Heart right ventricle (tissue), 16 donors: Measurements from ENCODE around the gene CNPY2. TPM values are rescaled to one million over a fixed set of nuclear protein-coding genes. Genes with fewer than 3 reads are reported as not detected.
A peak's percentile ranks its signal among the peaks of the same experiment; 100 is the strongest.
"Not testable (repeated sequence)": the region's sequence is repeated elsewhere in the genome, so short reads cannot be mapped to it uniquely, and the experiment has no call there.

Source experiments
- ATAC-seq, 8 donors: fragments of 200-7000 bp; cut with Tn5 transposase; one replicate each; pipeline ENCODE4 v1.9.1; 2020; ENCODE audit warnings: mild to moderate bottlenecking in 8 of 8, moderate library complexity in 8 of 8, moderate number of reproducible peaks in 1 of 8
- DNase-seq, 2 donors: peaks; one replicate each; pipeline ENCODE4 v3.0.0-alpha.2; 2020
- H3K27ac ChIP-seq, 10 donors: fragments of 200-600 bp; sonication (generic) in 2 of 10; one replicate each; pipeline versions ENCODE4 v1.5.0 to v1.8.0; 2020 to 2022; ENCODE audit warnings: mild to moderate bottlenecking in 3 of 10
- H3K27me3 ChIP-seq, 7 donors: fragments of 200-600 bp; one replicate each; pipeline ENCODE4 v1.8.0; 2021 to 2022; ENCODE audit warnings: mild to moderate bottlenecking in 2 of 7
- H3K36me3 ChIP-seq, 9 donors: fragments of 200-600 bp; sonication (generic) in 1 of 9; one replicate each; pipeline versions ENCODE4 v1.5.0 to v1.8.0; 2020 to 2022; ENCODE audit warnings: mild to moderate bottlenecking in 2 of 9
- H3K4me1 ChIP-seq, 9 donors: fragments of 200-600 bp; sonication (generic) in 1 of 9; one replicate each; pipeline versions ENCODE4 v1.5.0 to v1.8.0; 2020 to 2022; ENCODE audit warnings: mild to moderate bottlenecking in 4 of 9
- H3K4me3 ChIP-seq, 10 donors: fragments of 200-600 bp; sonication (generic) in 2 of 10; one replicate each; pipeline versions ENCODE4 v1.5.0 to v1.8.0; 2020 to 2022; ENCODE audit warnings: mild to moderate bottlenecking in 7 of 10, moderate library complexity in 2 of 10
- H3K9me3 ChIP-seq, 11 donors: fragments of 200-600 bp in 10 of 11; sonication (generic) in 2 of 11; one replicate each; pipeline versions ENCODE4 v1.5.0 to v1.8.0; 2013 to 2022; ENCODE audit warnings: mild to moderate bottlenecking in 2 of 11, control low read depth in 1 of 11, moderate library complexity in 1 of 11
- CTCF ChIP-seq, 9 donors: fragments of 200-600 bp; sonication (generic) in 2 of 9; IDR thresholded peaks; one replicate each; pipeline versions ENCODE4 v1.5.0 to v1.8.0; 2021 to 2022; ENCODE audit warnings: antibody characterized with exemption in 9 of 9, mild to moderate bottlenecking in 5 of 9, moderate library complexity in 1 of 9
- WGBS, 2 donors: extraction: QIAGEN DNeasy Blood & Tissue Kit; methylation state at CpG; one replicate each; pipeline ENCODE4 v1.1.7; 2013; ENCODE audit warnings: inconsistent platforms in 1 of 2; 5-methylcytosine and 5-hydroxymethylcytosine counted together
- intact Hi-C, 10 donors: fragments of 100-400 bp; cut with DNase I; formaldehyde crosslinking; loops; one replicate each; pipeline versions ENCODE4 v1.11.1 to v1.14.2; 2022
- polyA plus RNA-seq, 2 donors: library from polyadenylated mRNA; stranded (reverse); fragments of 200-250 nt; gene quantifications; one replicate each; pipeline ENCODE4 v1.2.3, GENCODE V29; 2013
- total RNA-seq, 10 donors: library from RNA; stranded (reverse); fragmentation: NEBNext Ultra II Directional in 3 of 10; extraction: Animal tissue kit (Norgen Biotek cat#: 25700) in 3 of 10; gene quantifications; one replicate each; pipeline versions ENCODE4 v1.2.1 to v1.2.4, GENCODE V29; 2021 to 2023
- donor health status: Arrhythmogenic right ventricular cardiomyopathy.
- donor health status: ischemic (EF 13 %, LVEDD 7.1; RV severe dilation, severe dysfunction).
- donor health status: healthy with polysubstance abuse.
- donor health status: DM: no; HTN: yes; CAD: no.
- donor health status: DM: no; HTN: no; CAD: no.
- donor health status: ischemic (EF 25% LVEDD 6.9; RV normal size, moderate dysfunction).
- donor health status: ischemic (EF 25% LVEDD 5.7; RV mildly dilated, moderate dysfunction).
- donor health status: healthy.
- donor health status: DM: yes; HTN: yes; CAD: no.
- donor health status: Ischemic cardiomyopathy.
- donor health status: ischemic (EF 35%, LVEDD 5.7; RV mildly dilated, moderate dysfunction).
- donor health status: nonischemic (EF 11% LVEDD 7.7; RV severe dilation, severe dysfunction).
- donor health status: DM: yes; HTN: yes; CAD: no.
- donor health status: PGD.
- donor health status: ischemic (EF 29% LVEDD 5.4; RV normal size, mild dysfunction).
- donor health status: nonischemic (EF 23%, LVEDD 6.1; RV moderate dilation, normal function).

CNPY2 gene
- total and polyA plus RNA-seq, 12 donors, result 22.3 to 88.2 (median 40.5) TPM

GRCh38 chr12:56262955-56263354, 52.8 kb downstream of the CNPY2 start:
- not testable (repeated sequence) for H3K36me3 ChIP-seq, H3K27ac ChIP-seq, H3K9me3 ChIP-seq, DNase-seq, H3K27me3 ChIP-seq, ATAC-seq, H3K4me3 ChIP-seq
- intact Hi-C loops, result loop anchor here in 1 of 10 donors (10.0 kb wide), 1 partner anchor 202 kb away; the partner anchor contains the start of gene SPRYD4
- 91 to 92% methylated on average over 7 of the region's 7 CpGs for WGBS, 2 donors
- peaks cover 7 to 28% (median 21%) of the 10 kb centered on the region in 9 donors for H3K4me1 ChIP-seq
- TF ChIP-seq CTCF (IDR thresholded peaks at IDR 0.05), result peak in 2 of 9 donors; percentile 6 to 10

DNA sequence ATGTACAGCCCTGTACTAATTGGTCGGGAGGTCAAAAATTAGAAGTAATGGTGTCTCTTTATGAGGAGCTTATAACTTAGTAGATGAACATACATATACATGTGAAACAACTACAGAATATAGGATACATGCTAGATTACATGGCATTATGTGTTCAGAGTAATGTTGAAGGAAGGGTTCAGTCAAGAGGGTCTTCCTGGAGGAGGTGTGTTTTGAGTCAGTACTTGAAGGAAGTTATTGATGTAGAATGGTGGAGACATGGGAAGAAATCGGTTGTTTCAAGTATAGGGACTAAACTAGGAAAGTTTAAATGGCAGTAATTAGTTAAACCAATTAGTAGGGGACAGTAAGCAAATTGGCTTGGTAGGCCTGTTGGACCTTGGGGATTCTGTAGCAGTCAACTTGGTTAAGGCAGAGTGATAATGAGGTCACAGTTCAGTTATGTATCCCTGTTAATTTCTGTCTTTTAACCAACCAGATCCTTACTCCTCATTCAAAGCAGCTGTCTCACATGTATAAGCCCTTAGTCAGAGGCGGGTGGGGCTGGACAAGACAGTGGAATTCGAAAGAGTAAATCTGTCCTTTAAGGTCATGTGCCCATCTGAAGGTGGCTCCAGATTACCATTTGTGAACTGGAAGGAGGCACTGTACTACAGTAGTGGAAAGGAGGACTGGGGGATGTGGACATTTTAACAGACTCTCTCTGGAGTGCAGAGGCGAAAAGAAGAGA, 54.1 kb downstream of the CNPY2 start:
- Histone ChIP-seq H3K4me1 (peaks cover 6 to 30% (median 25%) of the 10 kb centered on the region in 9 donors), H3K4me3 (no peak overlapping the region), H3K36me3 (peaks cover 0 to 5% (median 0%) of the 10 kb centered on the region in 9 donors), H3K27me3 (no peaks in the 10 kb centered on the region), H3K9me3 (no peaks in the 10 kb centered on the region), H3K27ac (no peak overlapping the region)
- TF ChIP-seq CTCF (IDR thresholded peaks at IDR 0.05), result no peak
- no peak for DNase-seq
- WGBS, 2 donors, result 84 to 89% methylated on average over 5 of the region's 5 CpGs
- ATAC-seq, result no peak
- intact Hi-C loops, result loop anchor here in 1 of 10 donors (10.0 kb wide), 1 partner anchor 203 kb away; the partner anchor contains the start of gene SPRYD4

GRCh38 chr12:56260921-56261320, 54.9 kb downstream of the CNPY2 start:
- TF ChIP-seq CTCF (IDR thresholded peaks at IDR 0.05), result no peak
- H3K4me3 ChIP-seq, result no peak overlapping the region
- whole genome bisulfite sequencing, 2 donors, result 55 to 57% methylated on average over 3 of the region's 3 CpGs
- DNase-seq (no peak), ATAC-seq (no peak)
- H3K9me3 ChIP-seq, result no peaks in the 10 kb centered on the region
- intact Hi-C loops, result loop anchor here in 1 of 10 donors (10.0 kb wide), 1 partner anchor 204 kb away; the partner anchor contains the start of gene SPRYD4
- H3K4me1 ChIP-seq, result peaks cover 7 to 31% (median 23%) of the 10 kb centered on the region in 9 donors
- H3K27me3 ChIP-seq, result no peaks in the 10 kb centered on the region
- H3K36me3 ChIP-seq, result peaks cover 0 to 11% (median under 1%) of the 10 kb centered on the region in 9 donors
- no peak overlapping the region for H3K27ac ChIP-seq

DNA sequence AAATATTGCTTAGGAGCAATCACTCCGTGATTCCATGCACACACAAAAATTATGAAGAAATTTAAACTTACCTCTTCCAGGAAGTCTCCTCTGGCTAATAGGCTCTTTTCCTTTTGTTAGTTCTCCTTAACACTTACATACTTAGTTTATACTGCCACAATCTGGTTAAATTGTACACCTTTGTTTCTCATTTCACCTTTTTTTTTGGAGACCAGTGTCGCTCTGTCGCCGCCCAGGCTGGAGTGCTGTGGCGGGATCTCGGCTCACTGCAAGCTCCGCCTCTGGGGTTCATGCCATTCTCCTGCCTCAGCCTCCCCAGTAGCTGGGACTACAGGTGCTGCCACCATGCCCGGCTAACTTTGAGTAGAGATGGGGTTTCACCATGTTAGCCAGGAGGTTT, 55.4 kb downstream of the CNPY2 start:
- H3K27ac ChIP-seq, result no peak overlapping the region
- WGBS, 2 donors, result 95 to 97% methylated on average over 8 of the region's 8 CpGs
- TF ChIP-seq CTCF (IDR thresholded peaks at IDR 0.05), result no peak
- H3K4me3 ChIP-seq, result no peak overlapping the region
- DNase-seq, result no peak
- H3K4me1 ChIP-seq, result peaks cover 7 to 28% (median 22%) of the 10 kb centered on the region in 9 donors
- no peak for ATAC-seq
- H3K9me3 ChIP-seq, result no peaks in the 10 kb centered on the region
- H3K36me3 ChIP-seq, result peaks cover 0 to 17% (median 6%) of the 10 kb centered on the region in 9 donors
- intact Hi-C loops, result loop anchor here in 1 of 10 donors (10.0 kb wide), 1 partner anchor 204 kb away; the partner anchor contains the start of gene SPRYD4
- no peaks in the 10 kb centered on the region for H3K27me3 ChIP-seq

Other genes starting within 250 kb of the CNPY2 start
- gene ERBB3, start 235.8 kb downstream of the CNPY2 start, total RNA-seq, result 1 to 10 TPM in 9 of 10 donors, under 1 TPM in 1; 0.80 to 6.1 (median 2.9) TPM
- 1 to 10 TPM; 2.1 to 7.8 TPM for gene ERBB3, start 235.8 kb downstream of the CNPY2 start, polyA plus RNA-seq
- 10 to 100 TPM; 64.3 to 91.9 (median 71.5) TPM for gene PA2G4, start 211.4 kb downstream of the CNPY2 start, total RNA-seq
- 100 to 1,000 TPM in 1 of 2 donors, 10 to 100 TPM in 1; 79.4 to 148 TPM for gene PA2G4, start 211.4 kb downstream of the CNPY2 start, polyA plus RNA-seq
- 1,000 to 10,000 TPM; 1,835 to 2,619 (median 2,004) TPM for gene RPL41, start 199.4 kb downstream of the CNPY2 start, total RNA-seq
- 1,000 to 10,000 TPM in 1 of 2 donors, 100 to 1,000 TPM in 1; 475 to 5,263 TPM for gene RPL41, start 199.4 kb downstream of the CNPY2 start, polyA plus RNA-seq
- gene ZC3H10, start 197.7 kb downstream of the CNPY2 start, total RNA-seq, result 1 to 10 TPM; 3.6 to 5.8 (median 4.9) TPM
- gene ZC3H10, start 197.7 kb downstream of the CNPY2 start, polyA plus RNA-seq, result 1 to 10 TPM; 2.1 to 3.4 TPM
- gene ESYT1, start 187.7 kb downstream of the CNPY2 start, total RNA-seq, result 10 to 100 TPM; 28.8 to 47.5 (median 31.9) TPM
- 10 to 100 TPM; 20.9 to 57.3 TPM for gene ESYT1, start 187.7 kb downstream of the CNPY2 start, polyA plus RNA-seq
- gene MYL6B, start 163.4 kb downstream of the CNPY2 start, total RNA-seq, result 10 to 100 TPM; 39.8 to 61.9 (median 49.9) TPM
- 10 to 100 TPM; 31.9 to 64.0 TPM for gene MYL6B, start 163.4 kb downstream of the CNPY2 start, polyA plus RNA-seq
- 1,000 to 10,000 TPM in 1 of 10 donors, 100 to 1,000 TPM in 9; 355 to 1,188 (median 413) TPM for gene MYL6, start 157.6 kb downstream of the CNPY2 start, total RNA-seq
- gene MYL6, start 157.6 kb downstream of the CNPY2 start, polyA plus RNA-seq, result 1,000 to 10,000 TPM in 1 of 2 donors, 100 to 1,000 TPM in 1; 670 to 2,127 TPM
- gene SMARCC2, start 126.5 kb downstream of the CNPY2 start, total RNA-seq, result 10 to 100 TPM; 56.2 to 81.9 (median 62.8) TPM
- gene SMARCC2, start 126.5 kb downstream of the CNPY2 start, polyA plus RNA-seq, result 10 to 100 TPM; 16.2 to 28.8 TPM
- gene RNF41, start 94.1 kb downstream of the CNPY2 start, total RNA-seq, result 10 to 100 TPM; 43.6 to 66.3 (median 47.0) TPM
- gene RNF41, start 94.1 kb downstream of the CNPY2 start, polyA plus RNA-seq, result 10 to 100 TPM in 1 of 2 donors, 1 to 10 TPM in 1; 7.0 to 27.0 TPM
- gene NABP2, start 91.6 kb downstream of the CNPY2 start, total RNA-seq, result 10 to 100 TPM; 16.2 to 25.3 (median 20.4) TPM
- gene NABP2, start 91.6 kb downstream of the CNPY2 start, polyA plus RNA-seq, result 10 to 100 TPM; 13.5 to 27.7 TPM
- gene SLC39A5, start 85.9 kb downstream of the CNPY2 start, total RNA-seq, result not detected
- under 1 TPM; 0.20 to 0.59 TPM for gene SLC39A5, start 85.9 kb downstream of the CNPY2 start, polyA plus RNA-seq
- gene ANKRD52, start 57.6 kb downstream of the CNPY2 start, total RNA-seq, result 10 to 100 TPM; 22.2 to 30.9 (median 26.5) TPM
- 10 to 100 TPM; 10.2 to 10.8 TPM for gene ANKRD52, start 57.6 kb downstream of the CNPY2 start, polyA plus RNA-seq
- 100 to 1,000 TPM in 9 of 10 donors, 10 to 100 TPM in 1; 55.5 to 258 (median 147) TPM for gene COQ10A, start 49.0 kb downstream of the CNPY2 start, total RNA-seq
- 100 to 1,000 TPM; 101 to 245 TPM for gene COQ10A, start 49.0 kb downstream of the CNPY2 start, polyA plus RNA-seq
- 100 to 1,000 TPM; 601 to 991 (median 877) TPM for gene CS, start 15.7 kb downstream of the CNPY2 start, total RNA-seq
- 100 to 1,000 TPM; 154 to 192 TPM for gene CS, start 15.7 kb downstream of the CNPY2 start, polyA plus RNA-seq
- gene PAN2, start 18.0 kb upstream of the CNPY2 start, total RNA-seq, result 10 to 100 TPM; 23.6 to 64.4 (median 38.1) TPM
- gene PAN2, start 18.0 kb upstream of the CNPY2 start, polyA plus RNA-seq, result 10 to 100 TPM; 20.6 to 85.3 TPM
- under 1 TPM in 5 of 10 donors, not detected in 5; 0.23 to 0.57 (median 0.44) TPM for gene IL23A, start 22.9 kb upstream of the CNPY2 start, total RNA-seq
- gene IL23A, start 22.9 kb upstream of the CNPY2 start, polyA plus RNA-seq, result under 1 TPM in 1 of 2 donors, not detected in 1; 0.20 TPM
- 100 to 1,000 TPM in 1 of 10 donors, 10 to 100 TPM in 9; 30.8 to 107 (median 38.7) TPM for gene STAT2, start 44.1 kb upstream of the CNPY2 start, total RNA-seq
- 10 to 100 TPM; 16.9 to 52.6 TPM for gene STAT2, start 44.1 kb upstream of the CNPY2 start, polyA plus RNA-seq
- not detected for gene APOF, start 46.9 kb upstream of the CNPY2 start, total RNA-seq
- gene APOF, start 46.9 kb upstream of the CNPY2 start, polyA plus RNA-seq, result not detected
- 1 to 10 TPM; 1.0 to 5.2 (median 2.0) TPM for gene TIMELESS, start 133.4 kb upstream of the CNPY2 start, total RNA-seq
- gene TIMELESS, start 133.4 kb upstream of the CNPY2 start, polyA plus RNA-seq, result 1 to 10 TPM; 2.3 to 2.7 TPM
- under 1 TPM in 2 of 10 donors, not detected in 8; 0.09 to 0.30 TPM for gene MIP, start 138.7 kb upstream of the CNPY2 start, total RNA-seq
- not detected for gene MIP, start 138.7 kb upstream of the CNPY2 start, polyA plus RNA-seq
- 1 to 10 TPM; 3.0 to 5.0 (median 4.4) TPM for gene SPRYD4, start 152.6 kb upstream of the CNPY2 start, total RNA-seq
- 1 to 10 TPM; 1.9 to 2.3 TPM for gene SPRYD4, start 152.6 kb upstream of the CNPY2 start, polyA plus RNA-seq
- 1 to 10 TPM in 2 of 10 donors, under 1 TPM in 8; 0.19 to 1.4 (median 0.52) TPM for gene GLS2, start 172.2 kb upstream of the CNPY2 start, total RNA-seq
- under 1 TPM; 0.22 to 0.59 TPM for gene GLS2, start 172.2 kb upstream of the CNPY2 start, polyA plus RNA-seq
- gene RBMS2, start 205.8 kb upstream of the CNPY2 start, total RNA-seq, result 10 to 100 TPM; 24.5 to 39.6 (median 31.5) TPM
- gene RBMS2, start 205.8 kb upstream of the CNPY2 start, polyA plus RNA-seq, result 10 to 100 TPM in 1 of 2 donors, 1 to 10 TPM in 1; 6.4 to 13.5 TPM